OCI-LY7 (cell line): ENCODE measurements around the gene KANSL1. TPM values are rescaled to one million over a fixed set of nuclear protein-coding genes. Genes with fewer than 3 reads are reported as not detected.

Experiments used
- BruUV-seq: library from RNA; stranded (reverse); fragments of 400-500 nt; replicated peaks from 2 replicates; lab custom pipeline; 2021; lab: Mats Ljungman, UMichigan
- CTCF ChIA-PET: fragments of 300-600 bp; sonication (Branson Sonifier 250); formaldehyde crosslinking; loops from one replicate; lab custom pipeline; 2022; ENCODE audit warnings: antibody characterized with exemption; ENCODE audit not compliant: unreplicated experiment; lab: Charles Lee
- POLR2A ChIA-PET: fragments of 300-600 bp; sonication (Branson Sonifier 250); formaldehyde crosslinking; loops from one replicate; lab custom pipeline; 2022; ENCODE audit warnings: antibody characterized with exemption; lab: Charles Lee
- DNase-seq: peaks from one replicate; pipeline ENCODE4 v3.0.0-alpha.2; 2015; ENCODE audit warnings: low spot score
- H2AFZ ChIP-seq: fragments of 200-600 bp; sonication (generic), shearing (Covaris generic); 2 replicates; pipeline ENCODE4 v1.6.1; 2014; ENCODE audit warnings: mild to moderate bottlenecking, antibody characterized with exemption, low read length, moderate library complexity
- H3K27ac ChIP-seq: fragments of 200-600 bp; sonication (generic); 2 replicates; pipeline ENCODE4 v1.5.1; 2014; ENCODE audit warnings: mixed run types, low read depth, mild to moderate bottlenecking, moderate library complexity, low read length, inconsistent platforms; ENCODE audit not compliant: poor library complexity, severe bottlenecking
- H3K36me3 ChIP-seq: fragments of 200-600 bp; sonication (generic); 2 replicates; pipeline ENCODE4 v1.6.1; 2014; ENCODE audit warnings: mild to moderate bottlenecking, antibody characterized with exemption, low read length, moderate library complexity, mixed read lengths; ENCODE audit not compliant: insufficient read depth
- H3K4me1 ChIP-seq: fragments of 200-600 bp; sonication (generic); 2 replicates; pipeline ENCODE4 v1.5.1; 2014; ENCODE audit warnings: mild to moderate bottlenecking, low read length; ENCODE audit not compliant: insufficient read depth, poor library complexity, severe bottlenecking
- H3K4me2 ChIP-seq: fragments of 200-600 bp; sonication (generic); 2 replicates; pipeline ENCODE4 v1.6.1; 2014; ENCODE audit warnings: mild to moderate bottlenecking, low read length
- H3K4me3 ChIP-seq: fragments of 200-600 bp; sonication (generic); 2 replicates; pipeline ENCODE4 v1.5.1; 2014; ENCODE audit warnings: mild to moderate bottlenecking, low read depth, low read length; ENCODE audit not compliant: poor library complexity, severe bottlenecking
- H3K79me2 ChIP-seq: fragments of 200-600 bp; sonication (generic); 2 replicates; pipeline ENCODE4 v1.6.1; 2016; ENCODE audit warnings: low read depth, mild to moderate bottlenecking, low read length, moderate library complexity, mixed read lengths; ENCODE audit not compliant: insufficient read depth
- H3K9me2 ChIP-seq: fragments of 200-600 bp; sonication (generic); 2 replicates; pipeline ENCODE4 v1.6.1; 2016; ENCODE audit warnings: mild to moderate bottlenecking, low read length, mixed read lengths; ENCODE audit not compliant: insufficient read depth
- H3K9me3 ChIP-seq: fragments of 200-600 bp; sonication (generic); 2 replicates; pipeline ENCODE4 v1.6.1; 2014; ENCODE audit warnings: mild to moderate bottlenecking, mixed run types, low read length, mixed read lengths
- H4K20me1 ChIP-seq: fragments of 200-600 bp; sonication (generic); 2 replicates; pipeline ENCODE4 v1.6.1; 2014; ENCODE audit warnings: mild to moderate bottlenecking, antibody characterized with exemption, low read length, moderate library complexity, mixed read lengths; ENCODE audit not compliant: insufficient read depth
- CTCF ChIP-seq: fragments of 200-600 bp; sonication (generic); conservative IDR thresholded peaks from 2 replicates; pipeline ENCODE4 v1.5.1; 2014; ENCODE audit warnings: mild to moderate bottlenecking, antibody characterized with exemption, low read length, moderate library complexity, mixed read lengths
- EZH2phosphoT487 ChIP-seq: fragments of 200-600 bp; sonication (generic); IDR thresholded peaks from 2 replicates; pipeline ENCODE4 v1.6.1; 2018; ENCODE audit warnings: low read depth, borderline replicate concordance, mild to moderate bottlenecking, mixed run types, antibody characterized with exemption, low read length, moderate library complexity, mixed read lengths
- intact Hi-C: fragments of 100-400 bp; cut with micrococcal nuclease; formaldehyde crosslinking; loops from one replicate; pipeline ENCODE4 v1.10.0; 2022; ENCODE audit not compliant: unreplicated experiment
- total RNA-seq, 2 experiments: library from RNA; depleted of rRNA in 1 of 2; stranded (reverse); fragments of >200 nt in 1 of 2; shearing (Covaris generic) in 1 of 2; gene quantifications; 2 replicates each; pipeline ENCODE4 v1.2.3, GENCODE V29; 2014 to 2022

Gene KANSL1
- total RNA-seq, 2 experiments from 2014 or later, result 96.9 to 129 TPM

DNA sequence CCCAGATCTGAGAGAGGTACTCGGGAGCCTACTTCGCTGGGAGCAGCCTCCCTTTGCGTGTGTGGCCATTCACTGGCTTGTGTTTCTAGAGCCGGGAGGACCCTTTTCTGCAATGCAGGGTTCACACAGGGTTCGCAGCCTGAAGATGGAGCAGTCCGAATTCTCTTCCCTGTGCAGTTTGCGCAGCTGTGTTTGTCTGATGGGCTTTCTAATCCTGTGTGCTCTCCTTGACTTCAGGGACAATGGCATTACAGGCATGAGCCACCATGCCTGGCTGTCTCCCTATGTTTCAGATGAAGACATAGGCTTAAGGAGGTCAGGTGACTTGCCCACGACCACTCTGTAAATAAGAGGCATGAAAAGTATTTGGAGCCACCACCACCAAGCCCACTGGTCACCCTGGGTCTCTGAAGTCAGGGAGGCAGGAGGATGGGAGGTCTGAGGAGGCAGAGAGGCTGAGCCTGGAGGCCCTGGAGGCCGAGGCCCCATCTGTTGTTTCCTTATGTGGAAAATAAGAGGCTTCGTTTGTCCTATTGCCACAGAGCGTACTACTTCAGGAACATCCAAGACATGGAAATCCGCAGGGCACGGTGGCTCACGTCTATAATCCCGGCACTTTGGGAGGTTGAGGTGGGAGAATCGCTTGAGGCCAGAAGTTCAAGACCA is 199.1 kb downstream of the KANSL1 start:
- Histone ChIP-seq H3K79me2 (no peaks in the 10 kb centered on the region), H3K9me2 (no peaks in the 10 kb centered on the region), H3K4me2 (no peak overlapping the region), H3K9me3 (no peaks in the 10 kb centered on the region), H3K4me3 (no peak overlapping the region), H3K36me3 (no peaks in the 10 kb centered on the region), H3K4me1 (no peaks in the 10 kb centered on the region), H3K27ac (no peak overlapping the region), H4K20me1 (no peaks in the 10 kb centered on the region), H2AFZ (no peak overlapping the region)
- ChIA-PET CTCF (no interaction called here), POLR2A (no interaction called here)
- no peak for DNase-seq
- BruUV-seq, result no TSS peak
- no peak for TF ChIP-seq CTCF
- no peak for TF ChIP-seq EZH2phosphoT487
- intact Hi-C loops, result no loop called here

DNA sequence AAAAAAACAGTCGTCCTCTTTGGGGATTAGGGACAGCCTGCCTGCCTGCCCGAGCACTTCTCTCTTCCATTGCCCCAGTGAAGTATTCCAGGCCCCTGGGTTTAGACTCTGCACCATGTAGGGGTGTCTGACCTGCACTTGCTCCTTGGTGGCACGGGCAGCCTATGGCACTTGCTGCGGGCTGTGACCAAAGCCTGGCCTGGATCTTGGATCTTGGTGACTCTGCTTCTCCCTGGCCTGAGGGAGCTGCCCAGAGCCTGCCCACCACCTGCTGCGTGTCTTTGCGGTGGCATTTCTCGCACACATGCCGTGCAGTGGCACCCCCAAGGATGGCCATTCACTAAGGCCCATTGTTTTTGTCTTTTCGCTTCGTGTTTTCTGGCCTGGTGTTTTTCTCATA is 200.3 kb downstream of the KANSL1 start:
- DNase-seq, result no peak
- no peak overlapping the region for H2AFZ ChIP-seq
- TF ChIP-seq EZH2phosphoT487 (no peak), CTCF (no peak)
- no peak overlapping the region for H3K27ac ChIP-seq
- no peaks in the 10 kb centered on the region for H3K9me3 ChIP-seq
- POLR2A ChIA-PET, result no interaction called here
- no peak overlapping the region for H3K4me3 ChIP-seq
- intact Hi-C loops, result no loop called here
- no peaks in the 10 kb centered on the region for H3K79me2 ChIP-seq
- no peak overlapping the region for H3K4me2 ChIP-seq
- H3K4me1 ChIP-seq, result no peaks in the 10 kb centered on the region
- H3K36me3 ChIP-seq, result no peaks in the 10 kb centered on the region
- no TSS peak for BruUV-seq
- H4K20me1 ChIP-seq, result no peaks in the 10 kb centered on the region
- CTCF ChIA-PET, result no interaction called here
- H3K9me2 ChIP-seq, result no peaks in the 10 kb centered on the region

DNA sequence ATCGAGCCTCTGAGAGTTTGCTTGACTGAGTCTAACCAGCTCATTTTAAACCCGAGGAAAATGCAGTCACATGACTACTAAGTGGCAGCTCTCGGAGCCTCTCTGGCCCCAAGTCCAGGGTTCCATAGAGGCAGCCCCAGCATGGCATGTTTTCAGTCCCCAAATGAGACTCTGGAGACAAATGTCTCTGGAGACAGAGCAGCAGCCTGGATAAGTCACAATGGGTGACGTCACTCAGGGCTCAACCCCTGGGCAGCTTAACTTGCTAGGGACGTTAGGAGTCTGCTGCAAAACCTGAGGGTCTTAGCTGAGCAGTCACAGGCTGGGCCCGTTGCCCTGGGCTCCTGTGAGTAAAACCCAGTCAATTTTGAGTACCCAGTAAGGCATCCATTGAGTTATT is 201.1 kb downstream of the KANSL1 start:
- no peaks in the 10 kb centered on the region for H3K9me3 ChIP-seq
- CTCF ChIA-PET, result interaction anchor here (0.6 kb wide), 1 partner anchor 76 kb away, joined by 3 read pairs; no protein-coding TSS in a partner anchor
- no peaks in the 10 kb centered on the region for H3K79me2 ChIP-seq
- no peak overlapping the region for H3K27ac ChIP-seq
- H4K20me1 ChIP-seq, result no peaks in the 10 kb centered on the region
- no peaks in the 10 kb centered on the region for H3K4me1 ChIP-seq
- POLR2A ChIA-PET, result no interaction called here
- H3K36me3 ChIP-seq, result no peaks in the 10 kb centered on the region
- no peak overlapping the region for H3K4me2 ChIP-seq
- H3K4me3 ChIP-seq, result no peak overlapping the region
- DNase-seq, result no peak
- H2AFZ ChIP-seq, result no peak overlapping the region
- TF ChIP-seq EZH2phosphoT487 (no peak), CTCF (no peak)
- H3K9me2 ChIP-seq, result no peaks in the 10 kb centered on the region
- intact Hi-C loops, result no loop called here
- BruUV-seq, result no TSS peak
